K562 (cell line): ENCODE data around the gene PLG. TPM values are rescaled to one million over a fixed set of nuclear protein-coding genes. Genes with fewer than 3 reads are reported as not detected.
"Not testable (repeated sequence)": the region's sequence is repeated elsewhere in the genome, so short reads cannot be mapped to it uniquely, and the experiment has no call there.

ENCODE experiments used
- ATAC-seq: fragments of 200-7000 bp; cut with Tn5 transposase; 3 replicates; pipeline ENCODE4 v1.9.1; 2020; ENCODE audit warnings: moderate library complexity
- BruUV-seq: library from RNA; stranded (reverse); fragments of 400-500 nt; replicated peaks from 2 replicates; lab custom pipeline; 2021; lab: Mats Ljungman, UMichigan
- CTCF ChIA-PET: fragments of 300-600 bp; formaldehyde crosslinking; extraction: SDS; loops from one replicate; lab custom pipeline; 2021; ENCODE audit warnings: low intra/inter-chr PET ratio; lab: Yijun Ruan, JAX
- POLR2A ChIA-PET: fragments of 300-600, 350-650 bp; sonication (Branson Sonifier 250); formaldehyde crosslinking; extraction: SDS; loops from one replicate; lab custom pipeline; 2021; ENCODE audit warnings: antibody characterized with exemption, inconsistent platforms; lab: Yijun Ruan, JAX
- DNase-seq, 4 experiments: peaks; one replicate each; pipeline versions ENCODE4 v3.0.0 to v3.0.0-alpha.2; 2011 to 2018; ENCODE audit warnings: low spot score in 3 of 4, mixed read lengths in 3 of 4; ENCODE audit errors: extremely low read depth in 1 of 4
- FAIRE-seq: peaks from 2 replicates; lab custom pipeline; 2011; peaks lifted over from hg19 to GRCh38; lab: Jason Lieb, UNC
- H2AFZ ChIP-seq: 2 replicates; pipeline ENCODE4 v1.6.0; 2011; ENCODE audit warnings: low read depth, low read length, control low read depth, inconsistent platforms
- H3K27ac ChIP-seq: fragments of 200-600 bp; 3 replicates; pipeline ENCODE4 v1.8.0; 2011; ENCODE audit warnings: low read depth, mild to moderate bottlenecking, control low read depth, inconsistent platforms, low read length, moderate library complexity, mixed read lengths; ENCODE audit errors: extremely low read depth
- H3K27me3 ChIP-seq, 2 experiments: fragments of 300-600 bp in 1 of 2; 2 replicates in 1 of 2; 3 replicates in 1 of 2; pipeline versions ENCODE4 v1.6.0 to v1.8.0; 2011; ENCODE audit warnings: inconsistent platforms in 2 of 2, low read length in 2 of 2, mild to moderate bottlenecking in 1 of 2, mixed read lengths in 1 of 2, moderate library complexity in 1 of 2; ENCODE audit not compliant: control insufficient read depth in 2 of 2, insufficient read depth in 2 of 2
- H3K36me3 ChIP-seq: fragments of 300-600 bp; 3 replicates; pipeline ENCODE4 v1.8.0; 2011; ENCODE audit warnings: mild to moderate bottlenecking, low read length, inconsistent platforms; ENCODE audit not compliant: control insufficient read depth, insufficient read depth
- H3K4me1 ChIP-seq, 2 experiments: fragments of 200-600 bp in 1 of 2; replicated peaks in 1 of 2; 2 replicates in 1 of 2; 3 replicates in 1 of 2; pipeline versions ENCODE4 v1.5.1 to v1.8.0; 2011; ENCODE audit warnings: inconsistent platforms in 2 of 2, low read length in 2 of 2, mild to moderate bottlenecking in 1 of 2, mixed read lengths in 1 of 2, moderate library complexity in 1 of 2; ENCODE audit not compliant: control insufficient read depth in 2 of 2, insufficient read depth in 2 of 2
- H3K4me2 ChIP-seq: 2 replicates; pipeline ENCODE4 v1.6.1; 2011; ENCODE audit warnings: low read length, control low read depth, inconsistent platforms, mixed read lengths; ENCODE audit not compliant: insufficient read depth
- H3K4me3 ChIP-seq: fragments of 200-600 bp; sonication (generic), shearing (Covaris generic); 2 replicates; pipeline ENCODE4 v1.5.1; 2016; ENCODE audit warnings: control low read depth, inconsistent platforms
- H3K79me2 ChIP-seq: fragments of 200-600 bp; 3 replicates; pipeline ENCODE4 v1.8.0; 2011; ENCODE audit warnings: low read length, inconsistent platforms; ENCODE audit not compliant: control insufficient read depth, insufficient read depth
- H3K9ac ChIP-seq, 2 experiments: 2 replicates each; pipeline versions ENCODE4 v1.6.0 to v1.6.1; 2011; ENCODE audit warnings: low read depth in 2 of 2, low read length in 2 of 2, control low read depth in 1 of 2, inconsistent platforms in 1 of 2, mild to moderate bottlenecking in 1 of 2, mixed read lengths in 1 of 2; ENCODE audit not compliant: insufficient read depth in 1 of 2
- H3K9me1 ChIP-seq: one replicate; pipeline ENCODE4 v1.6.0; 2011; ENCODE audit warnings: inconsistent platforms, mild to moderate bottlenecking, low read length, moderate library complexity; ENCODE audit not compliant: control insufficient read depth, insufficient read depth
- H3K9me3 ChIP-seq: replicated peaks from 2 replicates; pipeline ENCODE4 v1.5.1; 2011; ENCODE audit warnings: low read depth, low read length, inconsistent platforms; ENCODE audit not compliant: control insufficient read depth, insufficient read depth
- H4K20me1 ChIP-seq: replicated peaks from 2 replicates; pipeline ENCODE4 v1.6.1; 2011; ENCODE audit warnings: low read length, inconsistent platforms, mixed read lengths; ENCODE audit not compliant: control insufficient read depth, insufficient read depth
- HIVEP1 ChIP-seq: fragments of 250-450 bp; sonication (Bioruptor Pico); IDR thresholded peaks from 2 replicates; pipeline ENCODE4 v1.4.0; 2020; ENCODE audit warnings: mild to moderate bottlenecking
- NFYB ChIP-seq: IDR thresholded peaks from 2 replicates; pipeline ENCODE4 v1.6.1; 2011; ENCODE audit warnings: mild to moderate bottlenecking, moderate library complexity; ENCODE audit not compliant: insufficient read length; ENCODE audit errors: extremely low read depth
- PHB2 ChIP-seq: fragments of 450-650 bp; IDR thresholded peaks from 2 replicates; pipeline ENCODE4 v1.6.1; 2017; ENCODE audit warnings: low read depth
- WGBS: fragments of 100-300 bp; shearing (Covaris generic); methylation state at CpG from one replicate; pipeline ENCODE4 v1.1.6; 2016; ENCODE audit warnings: low coverage, mixed read lengths; ENCODE audit not compliant: insufficient coverage; ENCODE audit errors: missing lambda C conversion rate; 5-methylcytosine and 5-hydroxymethylcytosine counted together
- in situ Hi-C: fragments of 300-500 bp; cut with MboI; formaldehyde crosslinking; loops from 4 replicates; pipeline ENCODE4 v1.15.0; 2018; ENCODE audit warnings: inconsistent platforms, mixed read lengths
- intact Hi-C: fragments of 100-400 bp; cut with micrococcal nuclease; formaldehyde crosslinking; loops from 2 replicates; pipeline ENCODE4 v1.14.2; 2022
- polyA plus RNA-seq, 8 experiments: library from polyadenylated mRNA; depleted of rRNA in 4 of 8; stranded (reverse) in 5 of 8; unstranded in 3 of 8; fragments of >200 nt; fragmentation: Nextera tagmentation in 2 of 8; fragmentation: Illumina TruSeq in 1 of 8; extraction: Ambion mirVana in 2 of 8; extraction: Trizol in 1 of 8; gene quantifications; 2 replicates each; pipeline versions ENCODE4 v1.2.1 to v1.2.3, GENCODE V29; 2011 to 2014; ENCODE audit warnings: inconsistent platforms in 1 of 8, missing spikeins in 1 of 8
- total RNA-seq, 7 experiments: library from RNA; depleted of rRNA in 6 of 7; stranded (reverse); fragments of >200 nt in 6 of 7; fragmentation: Illumina TruSeq in 2 of 7; extraction: Trizol in 2 of 7; gene quantifications; 2 replicates each; pipeline versions ENCODE4 v1.2.1 to v1.2.3, GENCODE V29; 2011 to 2021; ENCODE audit warnings: low replicate concordance in 1 of 7

PLG gene
- total and polyA plus RNA-seq, 9 of the 15 experiments (the other 6 are each of a cell fraction or from before 2014, with no cell fraction given), result 0.64 TPM; not detected in 8

GRCh38 chr6:160668589-160668988, 33.5 kb upstream of the PLG start:
- 0% methylated on average over 2 of the region's 2 CpGs for WGBS
- peaks cover 1% of the 10 kb centered on the region for H3K9me1 ChIP-seq
- H3K4me3 ChIP-seq, result no peak overlapping the region
- no peaks in the 10 kb centered on the region for H3K79me2 ChIP-seq
- BruUV-seq, result no TSS peak
- in situ Hi-C loops, result no loop called here
- H3K4me2 ChIP-seq, result no peak overlapping the region
- H3K4me1 ChIP-seq, result no peaks in the 10 kb centered on the region
- ChIA-PET POLR2A (no interaction called here), CTCF (interaction anchor here (1.2 to 1.4 kb wide), 2 partner anchors 148 to 530 kb away, joined by 3 to 7 read pairs; no protein-coding TSS in a partner anchor)
- intact Hi-C loops, result loop anchor here (1.0 kb wide), 1 partner anchor 148 kb away; no protein-coding TSS in a partner anchor
- DNase-seq, result no peak
- H2AFZ ChIP-seq, result no peak overlapping the region
- no peak for TF ChIP-seq NFYB
- no peak for TF ChIP-seq HIVEP1 (CRISPR knock-in tag)
- no peak for TF ChIP-seq PHB2
- ATAC-seq, result no peak
- peaks cover 4% of the 10 kb centered on the region; the same call in 1 of the 2 replicates for H4K20me1 ChIP-seq
- peaks cover 0 to 8% of the 10 kb centered on the region in 2 experiments; a peak in 1 of 5 replicates for H3K27me3 ChIP-seq
- H3K9ac ChIP-seq, result no peak overlapping the region
- H3K36me3 ChIP-seq, result no peaks in the 10 kb centered on the region
- H3K27ac ChIP-seq, result no peak overlapping the region
- FAIRE-seq, result no peak
- H3K9me3 ChIP-seq, result no peaks in the 10 kb centered on the region

GRCh38 chr6:160676418-160676817, 25.6 kb upstream of the PLG start:
- 0% methylated on average over 5 of the region's 5 CpGs for WGBS
- H3K4me3 ChIP-seq, intact Hi-C loops: not testable (repeated sequence)

More at GRCh38 chr6:160676418-160676817, 25.6 kb upstream of the PLG start:
- DNase-seq, BruUV-seq, FAIRE-seq, POLR2A ChIA-PET, H4K20me1 ChIP-seq, ATAC-seq, in situ Hi-C loops, H3K9ac ChIP-seq, H3K9me3 ChIP-seq, H3K36me3 ChIP-seq, H2AFZ ChIP-seq, H3K4me1 ChIP-seq, H3K9me1 ChIP-seq, H3K4me2 ChIP-seq, H3K27ac ChIP-seq, H3K79me2 ChIP-seq, H3K27me3 ChIP-seq, CTCF ChIA-PET: not testable (repeated sequence)
